Stimulated activated CD8-positive, alpha-beta memory T cell treated with anti-CD3 and anti-CD28 coated beads, Interleukin-7, amount 100 ng/mL, for 24 hours (primary cell): Measurements from ENCODE around the gene MTAP.
"Not testable (repeated sequence)": the region's sequence is repeated elsewhere in the genome, so short reads cannot be mapped to it uniquely, and the experiment has no call there.

Source experiments
- DNase-seq: peaks from one replicate; pipeline ENCODE4 v3.0.0-alpha.2; 2020; ENCODE audit warnings: low read depth

MTAP gene

DNA sequence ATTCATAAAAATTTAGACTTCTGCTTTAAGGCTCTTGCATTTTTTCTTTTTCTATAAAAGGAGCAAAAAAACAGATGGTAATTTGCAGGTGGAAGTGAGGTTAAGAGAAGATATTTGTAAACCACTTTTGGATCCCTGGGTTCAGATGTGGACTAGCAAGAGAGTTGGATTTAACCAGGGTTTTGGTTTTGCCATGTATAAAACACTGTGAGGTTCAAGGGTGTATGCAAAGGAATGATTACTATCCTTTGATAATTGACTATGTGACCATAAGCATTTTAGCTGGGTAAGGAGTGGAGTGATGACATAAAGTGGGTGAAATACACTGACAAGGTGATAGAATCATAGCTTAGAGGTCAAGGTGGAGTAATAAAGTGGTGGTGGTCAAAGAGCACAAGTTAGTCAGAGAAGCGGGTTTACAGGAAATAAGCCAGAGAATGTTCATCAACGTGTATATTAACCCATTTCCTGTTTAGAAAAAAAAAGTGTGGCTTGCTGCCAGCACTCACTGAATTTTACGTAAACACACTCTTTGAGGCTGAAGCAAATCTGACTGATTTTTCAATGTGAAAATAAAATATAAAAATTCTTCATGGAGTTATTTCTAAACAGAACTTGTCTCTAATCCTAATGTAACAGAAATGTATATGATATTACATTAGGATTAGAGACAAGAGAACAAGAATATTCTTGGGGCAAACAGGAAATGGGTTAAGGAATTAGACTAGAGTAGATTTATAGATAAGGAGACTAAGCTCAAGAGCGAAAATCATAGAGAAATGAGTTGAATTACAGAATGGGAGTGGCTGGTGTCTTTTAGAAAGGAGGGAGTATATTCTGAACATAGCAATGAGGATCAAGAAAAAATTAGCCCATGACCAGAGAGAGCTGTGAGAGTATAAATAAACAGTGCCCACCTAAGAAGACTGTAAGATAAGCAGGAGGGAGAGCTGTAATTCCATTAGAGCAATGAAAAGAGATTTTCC, 117.2 kb downstream of the MTAP start:
- DNase-seq = no peak

DNA sequence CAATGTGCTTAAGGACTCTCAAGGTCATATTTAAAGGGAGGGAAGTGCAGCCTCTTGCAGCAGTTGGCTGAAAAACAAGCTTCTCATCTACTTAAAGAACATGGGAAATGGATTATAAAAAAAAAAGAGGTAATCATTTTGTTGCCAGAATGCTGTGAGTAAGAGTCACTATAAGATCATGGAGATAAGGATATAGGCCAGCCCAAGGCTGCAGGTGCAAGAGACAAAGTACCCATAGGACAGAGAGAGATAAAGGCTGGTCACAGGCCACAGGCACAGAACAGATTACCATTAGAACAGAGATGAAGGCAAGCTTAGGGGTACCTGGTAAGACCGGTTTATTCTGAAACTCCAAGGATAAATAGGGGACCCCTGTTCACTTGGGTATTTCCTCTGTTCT, 121.3 kb downstream of the MTAP start:
- DNase-seq = no peak

DNA sequence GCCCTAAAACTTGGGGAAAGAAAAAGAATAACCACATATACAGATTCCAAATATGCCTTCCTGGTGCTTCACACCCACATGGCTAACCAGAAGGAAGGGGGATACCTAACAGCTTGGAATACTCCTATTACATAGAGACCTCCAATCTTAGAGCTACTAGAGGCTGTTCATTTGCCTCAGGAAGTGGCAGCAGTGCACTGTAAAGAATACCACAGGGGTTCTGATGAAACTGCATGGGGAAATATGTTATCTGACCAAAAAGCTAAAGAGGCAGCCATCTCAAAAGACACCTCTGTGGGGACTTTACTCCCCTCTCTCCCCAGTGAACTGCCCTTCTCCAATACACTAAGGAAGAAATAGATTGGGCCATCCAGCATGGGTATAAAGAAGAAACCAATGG, 125.3 kb downstream of the MTAP start:
- no peak for DNase-seq

DNA sequence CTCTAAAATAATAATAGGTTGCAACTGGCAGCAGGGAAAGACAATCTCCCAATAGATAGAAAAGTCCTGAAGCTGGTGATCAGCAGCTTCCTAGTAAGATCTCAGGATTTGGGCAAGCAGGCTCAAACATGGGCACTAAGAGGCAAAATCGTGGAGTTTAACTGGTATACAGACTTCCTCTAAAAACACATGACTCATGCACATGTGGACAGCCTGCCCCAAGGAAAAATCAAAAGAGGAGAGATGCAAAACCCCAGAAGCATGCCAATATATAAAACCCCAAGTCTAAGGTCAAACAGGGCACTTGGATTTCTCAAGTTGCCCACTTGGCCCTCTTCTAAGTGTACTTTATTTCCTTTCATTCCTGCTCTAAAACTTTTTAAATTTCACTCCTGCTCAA, 129.0 kb downstream of the MTAP start:
- DNase-seq = no peak

DNA sequence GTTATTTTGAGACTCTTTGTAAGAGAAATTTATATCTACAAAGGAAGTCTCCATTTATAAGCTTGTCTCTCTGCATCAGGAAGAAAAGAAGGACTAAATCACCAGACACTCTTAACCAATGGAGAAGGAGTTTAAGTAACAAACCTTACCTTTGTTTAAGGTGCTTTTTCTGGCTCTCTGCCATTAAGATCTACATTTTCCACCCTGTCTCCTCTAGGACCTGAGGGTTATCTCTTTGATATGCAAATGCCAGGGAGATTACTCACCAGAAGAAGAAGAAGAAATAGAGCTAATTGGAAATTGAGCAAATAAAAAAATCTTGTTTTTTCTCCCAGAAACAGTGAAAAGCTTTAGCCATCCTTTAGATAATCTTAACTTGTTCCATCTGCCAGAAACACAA, 130.8 kb downstream of the MTAP start:
- DNase-seq = no peak

DNA sequence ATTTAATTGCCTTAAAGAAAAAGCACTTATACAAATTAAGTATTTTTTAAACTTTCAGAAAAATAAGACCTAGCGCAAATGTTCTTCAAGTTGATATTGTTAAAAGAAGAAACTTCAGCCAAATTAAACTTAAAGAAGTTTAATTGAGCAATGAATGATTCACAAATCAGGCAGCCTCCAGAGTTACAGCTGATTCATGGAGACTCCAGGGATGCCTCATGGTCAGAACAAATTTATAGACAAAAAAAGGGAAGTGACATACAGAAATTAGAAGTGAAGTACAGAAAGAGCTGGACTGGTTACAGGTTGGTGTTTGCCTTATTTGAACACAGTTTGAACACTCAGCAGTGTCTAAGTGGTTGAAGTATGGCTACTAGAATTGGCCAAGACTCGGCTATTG, 131.4 kb downstream of the MTAP start:
- no peak for DNase-seq

DNA sequence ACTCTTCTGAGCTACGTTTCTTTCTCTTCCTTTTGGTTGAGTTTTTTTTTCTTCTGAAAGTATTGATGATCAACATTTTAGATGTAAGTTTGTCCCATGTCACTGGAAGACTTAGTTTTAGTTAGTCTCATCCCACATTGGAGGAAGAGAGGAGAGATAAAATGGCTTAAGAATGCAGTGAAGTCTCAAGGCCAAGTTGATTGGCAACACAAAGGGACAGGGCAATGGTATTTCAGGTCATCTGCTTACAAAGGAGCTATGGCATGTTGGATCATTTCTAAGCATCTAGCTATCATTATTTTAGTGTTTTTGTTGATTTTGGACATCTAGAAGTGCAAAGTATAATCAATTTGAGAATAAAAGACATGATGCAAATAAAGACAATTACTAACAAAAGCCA, 133.2 kb downstream of the MTAP start:
- DNase-seq = no peak

DNA sequence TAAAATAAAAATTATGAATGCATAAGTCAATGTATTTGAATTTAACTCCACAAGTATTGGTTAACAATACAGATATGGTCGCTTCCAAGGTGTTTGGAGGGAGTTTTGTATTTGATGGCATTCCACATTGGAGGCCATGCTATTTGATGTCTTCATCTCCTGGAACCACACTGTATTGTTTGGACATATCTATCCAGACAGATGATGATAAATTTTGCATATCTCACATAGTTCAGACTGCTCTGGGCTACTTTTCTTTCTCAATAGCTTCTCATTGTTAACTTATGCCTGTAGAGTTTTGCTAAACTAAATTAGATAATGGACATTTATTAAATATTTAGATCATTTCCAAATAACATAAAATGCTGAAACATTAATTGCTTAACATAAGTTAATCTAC, 133.7 kb downstream of the MTAP start:
- DNase-seq = no peak

DNA sequence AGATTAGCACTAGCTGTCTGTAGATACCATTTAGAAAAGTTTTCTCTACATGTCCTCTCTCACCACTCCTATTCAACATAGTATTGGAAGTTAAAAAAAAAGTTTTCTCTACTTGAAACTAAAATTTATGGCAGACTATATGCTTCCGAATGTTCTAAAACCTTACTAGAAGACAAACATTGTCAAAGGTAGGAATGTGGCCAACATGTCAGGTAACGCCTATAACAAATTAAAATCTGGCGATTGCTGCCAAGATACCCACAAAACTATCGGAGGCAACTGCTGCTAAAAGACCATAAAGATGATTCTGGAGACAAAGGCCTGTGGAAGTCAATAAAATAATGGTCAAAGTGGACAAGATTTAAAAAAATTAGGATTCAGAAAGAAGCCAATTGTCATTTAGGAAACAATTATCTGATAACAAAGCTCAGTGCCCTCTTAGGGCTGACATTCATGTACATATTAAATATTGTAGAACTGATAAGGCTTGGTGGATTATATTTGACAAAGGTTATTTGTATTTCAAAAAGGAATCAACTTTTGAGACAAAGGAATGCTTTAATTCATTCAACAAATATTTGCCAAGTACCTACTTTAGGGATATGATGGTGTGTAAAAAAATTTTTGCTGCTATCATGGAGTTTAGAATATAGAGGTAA, 139.0 kb downstream of the MTAP start:
- no peak for DNase-seq

DNA sequence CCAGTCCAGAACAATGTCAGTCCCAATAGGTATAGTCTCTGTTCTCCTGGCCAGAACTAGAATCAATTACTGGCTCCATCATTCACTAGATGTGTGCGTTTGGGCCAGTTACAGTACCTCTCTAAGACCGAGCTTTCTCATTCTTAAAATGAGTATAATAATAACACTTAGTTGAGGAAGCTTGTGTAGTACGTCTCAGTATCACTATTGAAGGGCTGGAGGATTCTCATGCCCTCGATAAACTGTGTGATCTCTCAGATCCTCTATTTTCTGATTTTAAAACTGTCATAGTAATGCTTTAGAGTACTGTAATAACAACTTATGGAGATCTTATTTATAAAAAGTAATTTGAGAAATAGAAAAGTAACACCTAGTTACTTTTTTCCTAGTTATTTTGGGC, 141.0 kb downstream of the MTAP start:
- DNase-seq = no peak

DNA sequence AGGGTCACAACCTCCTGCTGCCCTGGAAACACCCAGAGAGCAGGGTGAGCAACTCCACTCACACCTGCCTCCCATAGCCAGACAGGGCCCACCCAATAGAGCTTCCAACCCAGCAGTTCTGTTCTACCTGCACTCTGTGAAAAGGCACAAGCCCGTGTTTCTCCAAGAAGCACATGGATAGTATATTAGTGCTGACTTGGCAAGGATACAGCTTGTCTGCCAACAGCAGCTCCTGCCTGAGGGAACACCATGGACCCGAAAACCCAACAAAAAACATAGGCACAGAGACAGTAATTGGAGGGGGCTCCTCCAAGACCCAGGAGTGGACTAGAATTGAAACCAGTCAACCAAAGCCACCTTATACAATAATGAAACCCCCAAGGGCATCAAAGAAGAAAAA, 143.2 kb downstream of the MTAP start:
- DNase-seq = no peak

DNA sequence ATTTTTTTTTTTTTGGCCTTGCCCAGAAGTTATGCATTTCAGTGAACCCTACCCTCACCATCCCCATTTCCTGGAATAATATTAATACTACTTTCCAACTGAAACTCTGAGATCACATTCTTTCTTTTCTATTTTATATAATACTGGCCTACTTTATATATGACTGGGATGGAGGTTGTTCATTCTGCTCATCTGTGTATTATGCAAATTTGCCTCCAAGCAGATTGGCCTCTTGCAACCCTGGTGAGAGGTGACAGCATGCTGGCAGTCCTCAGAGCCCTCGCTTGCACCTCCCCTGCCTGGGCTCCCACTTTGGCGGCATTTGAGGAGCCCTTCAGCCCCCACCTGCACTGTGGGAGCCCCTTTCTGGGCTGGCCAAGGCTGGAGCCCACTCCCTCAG, 156.4 kb downstream of the MTAP start:
- DNase-seq = no peak

DNA sequence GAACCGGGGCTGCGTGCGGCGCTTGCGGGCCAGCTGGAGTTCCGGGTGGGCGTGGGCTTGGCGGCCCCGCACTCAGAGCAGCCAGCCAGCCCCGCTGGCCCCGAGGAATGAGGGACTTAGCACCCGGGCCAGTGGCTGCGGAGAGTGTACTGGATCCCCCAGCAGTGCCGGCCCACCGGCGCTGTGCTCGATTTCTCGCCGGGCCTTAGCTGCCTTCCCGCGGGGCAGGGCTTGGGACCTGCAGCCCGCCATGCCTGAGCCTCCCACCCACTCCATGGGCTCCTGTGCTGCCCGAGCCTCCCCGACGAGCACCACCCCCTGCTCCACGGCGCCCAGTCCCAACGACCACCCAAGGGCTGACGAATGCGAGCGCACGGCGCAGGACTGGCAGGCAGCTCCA, 156.8 kb downstream of the MTAP start:
- not testable (repeated sequence) for DNase-seq

DNA sequence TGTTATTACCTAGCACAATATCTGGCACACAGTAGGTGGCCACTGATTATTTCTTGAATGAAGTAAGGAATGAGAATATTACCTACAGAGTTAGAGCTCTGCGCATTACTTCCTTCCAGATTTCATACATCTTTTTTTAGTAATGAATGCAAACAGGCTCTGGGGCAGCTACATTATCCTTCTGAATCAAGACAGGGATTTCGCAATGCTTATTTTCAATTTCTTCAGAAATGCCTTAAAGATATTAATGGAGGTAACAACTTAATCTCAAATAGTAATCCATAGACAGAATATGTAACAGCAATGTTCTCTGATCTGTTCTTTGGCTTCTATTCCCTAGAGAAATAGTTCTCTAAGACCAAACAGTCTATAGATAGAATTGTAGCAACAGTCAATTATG, 159.1 kb downstream of the MTAP start:
- no peak for DNase-seq

DNA sequence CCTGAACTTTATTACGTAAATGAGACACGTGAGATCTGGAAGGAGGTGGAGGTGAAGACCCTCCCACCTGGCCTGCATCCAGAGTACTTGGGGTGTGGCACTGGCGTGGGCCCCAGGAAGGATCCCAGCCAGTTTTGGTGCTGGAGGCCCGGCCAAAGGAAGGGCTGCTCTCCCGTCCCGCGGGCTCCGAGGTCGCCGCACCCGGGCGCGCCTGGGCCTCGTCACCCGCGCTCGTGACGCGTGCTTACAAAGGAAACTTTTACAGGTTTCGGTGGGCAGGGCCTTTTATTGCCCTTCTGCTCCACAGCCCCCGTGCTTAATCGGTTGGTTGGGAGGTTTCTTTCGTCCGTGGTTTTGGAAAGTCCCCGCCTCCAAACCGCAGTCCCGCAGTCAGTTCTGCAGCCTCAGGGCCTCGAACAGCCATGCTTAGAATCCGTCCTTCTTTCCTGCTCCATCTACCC, 162.5 kb downstream of the MTAP start:
- peak; percentile 30 for DNase-seq

DNA sequence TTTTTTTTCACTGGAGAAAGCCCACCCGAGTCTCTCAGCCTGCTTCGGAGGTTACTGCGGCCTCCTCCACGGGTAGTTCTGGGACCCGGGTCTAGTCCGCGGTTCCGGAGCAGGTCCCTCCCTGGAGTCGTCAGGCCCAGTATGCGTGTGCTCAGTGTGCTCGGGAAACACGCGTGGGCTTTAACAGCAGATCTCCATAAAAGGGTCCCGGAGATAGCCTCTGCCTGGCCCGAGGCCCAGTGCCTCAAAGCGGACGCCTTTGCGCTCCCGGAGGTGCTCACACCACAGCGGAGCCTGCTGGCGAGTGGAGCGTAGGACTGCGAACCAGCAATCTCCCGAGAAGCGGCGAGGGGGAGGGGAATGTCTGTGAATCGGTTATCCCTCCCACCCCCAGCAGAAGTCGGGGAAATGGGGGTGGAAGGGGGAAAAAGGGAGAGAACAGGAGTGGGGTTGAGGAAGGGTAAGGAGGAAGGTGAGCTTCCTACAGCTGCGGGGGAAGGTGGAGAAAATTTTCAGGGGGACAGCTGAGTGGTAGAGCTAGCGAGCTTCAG, 163.0 kb downstream of the MTAP start:
- no peak for DNase-seq

DNA sequence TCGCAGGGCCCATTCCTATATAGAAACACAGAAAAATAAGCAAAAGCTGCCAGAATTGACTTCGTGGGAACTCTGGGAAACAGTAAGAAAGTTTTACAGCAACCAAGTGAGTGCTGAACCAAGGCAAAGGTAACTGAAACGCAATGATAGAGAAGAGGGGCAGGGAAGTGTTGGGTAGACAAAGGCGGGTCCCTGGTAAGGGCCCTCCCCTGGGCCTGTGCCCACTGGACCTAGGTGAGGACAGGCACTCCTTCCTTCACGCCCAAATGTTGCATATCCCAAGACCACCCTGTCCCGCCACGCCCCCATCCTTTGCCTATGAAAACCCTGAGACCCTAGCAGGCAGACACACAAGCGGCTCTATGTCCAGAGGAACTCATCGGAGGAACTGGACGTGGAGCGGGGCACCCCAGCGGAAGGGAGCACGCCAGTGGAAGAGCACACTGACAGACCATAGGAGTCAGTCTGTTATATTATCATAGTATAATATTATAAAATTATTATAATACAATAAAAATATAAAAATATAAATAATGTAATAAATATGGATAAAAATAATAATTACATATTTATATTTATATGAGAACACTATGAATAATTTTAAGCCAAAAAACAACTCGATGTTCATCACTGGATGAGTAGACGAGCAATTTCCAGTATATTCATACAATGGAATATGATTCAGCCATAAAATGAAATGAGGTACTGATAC, 163.9 kb downstream of the MTAP start:
- no peak for DNase-seq

DNA sequence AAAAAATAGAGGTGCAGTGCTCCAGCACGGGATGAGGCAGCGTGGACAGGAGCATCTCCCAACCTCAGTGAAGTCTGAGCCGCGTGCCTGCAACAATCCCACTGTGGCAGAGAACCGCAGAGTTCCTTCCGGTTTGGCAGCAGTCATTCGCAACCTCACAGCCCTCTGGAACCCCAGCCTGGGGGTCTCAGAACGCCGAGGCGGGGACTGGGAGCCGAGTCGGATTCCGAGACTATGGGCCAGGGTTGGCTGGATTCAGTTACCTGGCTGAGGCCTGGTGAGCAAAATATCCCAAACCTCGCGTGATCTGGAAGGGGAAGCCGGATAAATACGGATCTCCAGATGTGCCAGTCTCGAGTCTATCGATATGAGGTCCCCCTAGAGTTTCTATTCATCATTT, 164.7 kb downstream of the MTAP start:
- DNase-seq = no peak

DNA sequence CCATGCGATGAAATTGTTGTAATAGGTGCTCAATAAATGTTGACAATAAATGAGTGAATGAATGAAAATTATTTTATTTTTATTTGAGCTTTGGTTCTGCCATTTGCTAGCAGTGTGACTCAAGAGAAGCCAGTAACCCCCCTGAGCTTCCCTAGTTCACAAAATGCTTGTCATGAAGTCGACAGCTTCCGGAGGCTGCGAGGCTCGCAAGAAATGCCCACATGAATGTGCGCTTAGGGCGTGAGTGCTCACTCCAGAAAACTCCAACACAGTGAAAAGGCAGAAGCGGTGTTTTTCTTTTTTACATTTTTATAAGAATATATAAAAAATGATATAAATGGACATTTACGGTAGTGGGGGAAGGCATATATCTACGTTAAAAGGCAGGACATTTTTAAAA, 165.3 kb downstream of the MTAP start:
- no peak for DNase-seq

DNA sequence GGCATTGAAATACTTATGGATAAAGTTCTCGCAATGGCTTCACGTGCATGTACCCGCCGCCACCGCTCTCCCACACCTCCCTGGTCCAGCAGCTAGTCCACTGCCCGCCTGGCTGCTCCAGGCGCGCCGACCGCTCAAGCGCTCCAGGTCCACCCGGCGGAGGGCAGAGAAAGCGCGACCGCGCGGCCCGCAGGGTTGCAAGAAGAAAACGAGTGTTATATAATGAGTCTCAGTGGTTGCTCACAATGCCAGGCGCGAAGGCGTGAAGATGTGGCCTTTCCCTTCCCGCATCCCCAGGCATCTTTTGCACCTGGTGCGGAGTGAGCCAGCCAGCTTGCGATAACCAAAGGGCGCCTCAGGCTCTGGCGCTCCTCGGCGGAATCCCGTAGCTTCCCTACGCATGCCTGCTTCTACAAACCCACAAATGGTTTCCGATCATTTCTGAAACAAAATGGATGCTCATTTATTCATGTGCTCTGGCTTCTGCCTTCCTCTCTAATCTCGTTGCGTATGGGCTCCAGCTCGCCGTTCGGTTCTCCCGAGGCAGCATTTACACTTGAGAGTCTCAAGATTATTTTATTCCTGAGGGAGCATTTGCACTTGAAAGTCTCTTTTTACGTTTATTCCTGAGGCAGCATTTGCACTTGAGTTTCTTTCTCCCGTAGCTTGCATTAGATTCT, 166.0 kb downstream of the MTAP start:
- no peak for DNase-seq

DNA sequence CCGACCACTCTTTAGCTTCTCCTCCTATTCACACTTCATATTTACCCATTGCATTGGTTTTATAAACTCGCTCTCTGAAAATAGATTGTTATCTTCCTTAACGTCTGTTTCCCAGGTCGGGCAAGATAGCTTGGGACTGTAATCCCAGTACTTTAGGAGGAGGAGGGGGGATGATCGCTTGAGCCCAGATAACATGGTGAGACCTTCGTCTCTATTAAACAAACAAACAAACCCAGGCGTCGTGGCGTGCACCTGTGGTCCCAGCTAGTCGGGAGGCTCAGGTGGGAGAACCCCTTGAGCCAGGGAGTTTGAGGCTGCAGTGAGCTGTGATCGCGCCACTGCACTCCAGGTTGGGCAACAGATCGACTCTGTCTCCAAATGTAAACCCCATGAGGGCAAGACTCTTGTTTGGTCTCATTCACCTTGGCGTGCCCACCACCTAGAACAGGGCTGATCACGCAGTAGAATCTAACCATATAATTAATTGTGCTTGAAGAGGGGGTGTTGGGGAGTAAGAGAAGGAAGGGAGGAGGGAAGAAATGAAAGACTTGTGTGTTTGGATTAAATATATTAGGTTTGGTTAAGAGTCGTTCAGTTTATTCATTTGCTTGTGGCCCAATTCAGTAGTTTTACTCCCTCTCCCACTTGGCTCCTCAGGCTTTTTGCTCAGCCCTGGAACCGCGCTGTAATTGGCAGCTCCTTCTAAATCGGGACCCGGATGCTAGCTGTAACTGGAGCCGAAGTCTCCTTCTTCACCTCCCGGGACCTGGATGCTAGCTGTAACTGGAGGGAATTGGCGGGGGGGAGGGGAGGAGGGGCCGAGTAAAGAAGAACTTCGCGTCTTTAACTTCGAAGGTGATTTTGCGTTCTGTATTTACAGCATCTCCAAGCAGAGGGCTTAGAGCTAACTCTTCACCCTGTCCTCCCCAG, 166.8 kb downstream of the MTAP start:
- no peak for DNase-seq
